Ishikawa (cell line): ENCODE measurements around the gene KIRREL3.

Experiments
- CEBPB ChIP-seq: IDR thresholded peaks from 2 replicates; pipeline ENCODE4 v1.6.1; 2012
- CREB1 ChIP-seq: IDR thresholded peaks from 2 replicates; pipeline ENCODE4 v1.6.1; 2012; ENCODE audit warnings: low read depth
- EGR1 ChIP-seq: IDR thresholded peaks from 2 replicates; pipeline ENCODE4 v1.6.1; 2012
- EP300 ChIP-seq: IDR thresholded peaks from 2 replicates; pipeline ENCODE4 v1.6.1; 2012; ENCODE audit warnings: borderline replicate concordance
- FOXM1 ChIP-seq: IDR thresholded peaks from 2 replicates; pipeline ENCODE4 v1.6.1; 2012; ENCODE audit warnings: low read depth, borderline replicate concordance
- NFIC ChIP-seq: IDR thresholded peaks from 2 replicates; pipeline ENCODE4 v1.6.1; 2012
- RAD21 ChIP-seq: IDR thresholded peaks from 2 replicates; pipeline ENCODE4 v1.6.1; 2012; ENCODE audit warnings: low read depth
- REST ChIP-seq: IDR thresholded peaks from 2 replicates; pipeline ENCODE4 v1.6.1; 2012; ENCODE audit warnings: low read depth, mild to moderate bottlenecking
- TAF1 ChIP-seq: IDR thresholded peaks from 2 replicates; pipeline ENCODE4 v1.6.1; 2012; ENCODE audit warnings: low read depth, mild to moderate bottlenecking
- TCF12 ChIP-seq: IDR thresholded peaks from 2 replicates; pipeline ENCODE4 v1.6.1; 2012; ENCODE audit warnings: low read depth
- YY1 ChIP-seq: IDR thresholded peaks from 2 replicates; pipeline ENCODE4 v1.6.1; 2012; ENCODE audit warnings: low read depth
- ZBTB7A ChIP-seq: IDR thresholded peaks from 2 replicates; pipeline ENCODE4 v1.6.1; 2012; ENCODE audit warnings: low read depth
- TF ChIP-seq, protein P1 (sequence below): IDR thresholded peaks from 2 replicates; pipeline ENCODE4 v1.6.1; 2012
- TF ChIP-seq, protein P2 (sequence below): IDR thresholded peaks from 2 replicates; pipeline ENCODE4 v1.6.1; 2012

- TF ChIP-seq TAF1 (no peak), EP300 (no peak), NFIC (no peak), CREB1 (no peak), ZBTB7A (no peak), YY1 (no peak), CEBPB (no peak), REST (no peak), FOXM1 (no peak), RAD21 (no peak), EGR1 (no peak), TCF12 (no peak)
- TF ChIP-seq, protein P1, sequence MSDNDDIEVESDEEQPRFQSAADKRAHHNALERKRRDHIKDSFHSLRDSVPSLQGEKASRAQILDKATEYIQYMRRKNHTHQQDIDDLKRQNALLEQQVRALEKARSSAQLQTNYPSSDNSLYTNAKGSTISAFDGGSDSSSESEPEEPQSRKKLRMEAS = no peak
- TF ChIP-seq, protein P2, sequence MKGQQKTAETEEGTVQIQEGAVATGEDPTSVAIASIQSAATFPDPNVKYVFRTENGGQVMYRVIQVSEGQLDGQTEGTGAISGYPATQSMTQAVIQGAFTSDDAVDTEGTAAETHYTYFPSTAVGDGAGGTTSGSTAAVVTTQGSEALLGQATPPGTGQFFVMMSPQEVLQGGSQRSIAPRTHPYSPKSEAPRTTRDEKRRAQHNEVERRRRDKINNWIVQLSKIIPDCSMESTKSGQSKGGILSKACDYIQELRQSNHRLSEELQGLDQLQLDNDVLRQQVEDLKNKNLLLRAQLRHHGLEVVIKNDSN = no peak
Observed at GRCh38 chr11:126862664-126863243, 137.8 kb downstream of the KIRREL3 start.
